ENCODE measurements around the gene RBM23.
"Not testable (repeated sequence)": the region's sequence is repeated elsewhere in the genome, so short reads cannot be mapped to it uniquely, and the experiment has no call there.

Gene RBM23

DNA sequence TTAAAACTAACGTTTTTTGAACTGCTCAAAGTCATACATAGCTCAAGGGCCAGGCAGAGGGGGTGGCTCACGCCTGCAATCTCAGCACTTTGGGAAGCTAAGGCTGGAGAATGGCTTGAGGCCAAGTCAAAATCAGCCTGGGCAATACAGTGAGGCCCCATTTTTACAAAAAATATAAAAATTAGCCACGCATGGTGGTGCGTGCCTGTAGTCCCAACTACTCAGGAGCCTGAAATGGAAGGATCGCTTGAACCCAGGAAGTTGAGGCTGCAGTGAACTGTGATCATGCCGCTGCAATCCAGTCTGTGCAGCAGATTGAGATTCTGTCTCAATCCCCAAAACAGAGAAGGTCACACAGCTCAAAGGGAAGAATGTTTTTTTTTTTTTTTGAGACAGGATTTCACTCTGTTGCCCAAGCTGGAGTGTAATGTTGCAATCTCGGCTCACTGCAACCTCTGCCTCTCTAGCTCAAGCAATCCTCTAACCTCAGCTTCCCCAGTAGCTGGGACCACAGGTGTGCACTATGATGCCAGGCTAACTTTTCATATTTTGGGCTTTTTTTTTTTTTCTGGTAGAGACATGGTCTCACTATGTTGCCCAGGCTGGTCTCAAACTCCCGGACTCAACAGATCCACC lies 2.9 kb downstream of the RBM23 start:
- DNase-seq, result no peak

DNA sequence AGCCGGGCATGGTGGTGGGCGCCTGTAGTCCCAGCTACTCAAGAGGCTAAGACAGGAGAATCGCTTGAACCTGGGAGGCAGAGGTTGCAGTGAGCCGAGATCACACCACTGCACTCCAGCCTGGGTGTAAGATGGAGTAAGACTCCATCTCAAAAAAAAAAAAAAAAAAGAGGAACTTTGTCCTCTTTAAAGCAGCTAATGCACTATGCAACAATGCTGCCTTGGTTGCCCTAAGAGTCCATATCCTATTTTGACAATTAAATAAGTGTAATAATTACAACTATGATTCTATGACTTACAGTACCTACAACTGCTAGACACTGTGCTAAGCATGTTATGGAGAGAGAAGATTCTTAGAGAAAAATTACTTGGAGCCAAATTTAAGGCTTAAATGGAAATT lies 4.1 kb downstream of the RBM23 start:
- DNase-seq, result not testable (repeated sequence)

DNA sequence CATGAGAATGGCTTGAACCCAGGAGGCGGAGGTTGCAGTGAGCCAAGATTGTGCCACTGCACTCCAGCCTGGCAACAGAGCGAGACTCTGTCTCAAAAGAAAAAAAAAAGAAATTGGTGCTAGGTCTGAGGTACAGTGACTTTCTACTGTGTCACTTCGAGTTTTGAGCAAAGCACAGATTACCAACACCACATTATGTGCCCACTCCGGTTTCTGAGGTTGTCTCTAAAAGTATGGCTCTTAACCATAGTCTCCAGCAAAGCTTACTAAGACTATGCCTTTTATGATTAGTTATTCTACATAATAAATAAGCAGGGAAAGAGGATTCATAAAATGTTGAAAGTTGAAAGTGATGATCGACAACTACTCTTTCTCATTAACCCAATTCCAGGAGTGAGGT lies 8.0 kb downstream of the RBM23 start:
- DNase-seq, result no peak

DNA sequence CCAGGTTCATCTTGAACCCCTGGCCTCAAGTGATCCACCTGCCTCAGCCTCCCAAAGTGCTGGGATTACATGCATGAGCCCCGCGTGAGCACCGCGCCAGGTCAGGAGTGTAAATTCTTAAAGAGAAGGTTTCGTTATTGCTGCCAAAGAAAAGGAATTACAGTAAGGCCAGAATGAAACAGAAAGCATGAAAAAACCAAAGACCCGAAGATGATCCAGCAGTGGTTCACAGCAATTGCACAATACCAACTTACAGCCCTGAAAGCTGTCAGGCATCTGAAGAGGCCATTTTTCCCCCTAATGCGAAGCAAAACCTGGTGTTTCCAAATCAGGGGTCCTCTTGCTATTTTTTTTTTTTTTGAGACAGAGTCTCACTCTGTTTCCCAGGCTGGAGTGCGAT lies 10.3 kb downstream of the RBM23 start:
- no peak for DNase-seq

DNA sequence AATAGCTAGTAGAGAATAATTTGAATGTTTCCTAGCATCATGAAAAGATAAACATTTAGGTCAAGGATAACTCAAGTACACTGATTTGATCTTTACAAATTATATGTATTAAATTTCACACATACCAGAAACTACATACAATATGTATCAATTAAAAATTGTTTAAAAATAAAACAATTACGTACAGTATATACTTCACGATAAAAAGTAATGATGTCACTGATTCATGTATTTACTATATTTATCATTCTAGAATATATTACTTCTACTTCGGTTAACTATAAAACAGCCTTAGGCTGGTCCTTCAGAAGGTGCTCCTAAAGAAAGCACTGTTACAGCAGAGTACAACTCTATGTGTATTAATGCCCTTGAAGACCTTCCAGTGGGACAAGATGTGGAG lies 11.5 kb downstream of the RBM23 start:
- DNase-seq, result no peak

DNA sequence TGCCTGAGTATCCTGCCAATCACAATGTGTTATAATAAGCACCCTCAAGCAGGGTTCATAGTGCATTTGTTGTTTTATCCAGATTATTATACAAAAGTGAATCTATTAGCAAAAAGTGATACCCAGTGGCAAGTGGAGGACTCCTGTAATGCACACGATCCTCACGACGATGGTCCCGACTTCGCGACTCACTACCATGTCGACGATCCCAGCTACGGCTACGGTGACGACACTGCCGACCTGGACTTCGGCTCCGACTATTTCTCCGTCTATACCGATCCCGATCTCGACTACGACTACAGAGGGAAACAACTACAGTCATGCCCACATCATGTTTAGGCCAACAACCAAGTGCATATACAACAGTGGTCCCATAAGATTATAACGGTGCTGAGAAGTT lies 12.9 kb downstream of the RBM23 start:
- no peak for DNase-seq

DNA sequence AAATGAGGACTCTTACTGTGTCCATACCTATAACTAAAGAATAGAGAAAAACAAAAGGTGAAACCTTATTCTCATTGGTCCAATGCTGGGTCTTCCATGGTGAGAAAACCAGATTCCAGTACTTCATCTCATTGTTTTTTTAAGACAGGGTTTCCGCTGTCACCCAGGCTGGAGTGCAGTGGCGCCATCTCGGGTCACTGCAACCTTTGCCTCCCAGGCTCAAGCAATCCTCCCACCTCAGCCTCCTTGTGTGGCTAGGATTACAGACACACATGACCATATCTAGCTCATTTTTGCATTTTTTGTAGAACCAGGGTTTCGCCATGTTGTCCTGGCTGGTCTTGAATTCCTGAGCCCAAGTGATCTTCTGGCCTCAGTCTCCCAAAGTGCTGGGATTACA lies 13.3 kb downstream of the RBM23 start:
- DNase-seq, result no peak

DNA sequence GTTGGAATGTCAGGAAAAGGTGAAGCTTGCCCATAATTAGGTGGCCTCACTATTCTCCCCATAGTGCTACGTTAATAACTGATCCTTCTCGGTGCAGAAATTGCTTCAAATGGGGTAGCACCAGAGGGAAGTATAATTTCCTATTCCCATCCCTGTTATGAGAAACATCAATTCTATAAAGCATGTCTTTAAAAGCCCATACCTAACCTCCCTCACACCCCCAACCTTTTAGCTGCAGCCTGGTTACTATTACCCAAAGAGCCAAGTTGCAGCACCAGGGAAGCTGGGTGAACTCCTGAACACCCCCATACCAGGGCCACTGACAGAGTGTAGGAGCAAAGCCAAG lies 15.2 kb downstream of the RBM23 start:
- no peak for DNase-seq

DNA sequence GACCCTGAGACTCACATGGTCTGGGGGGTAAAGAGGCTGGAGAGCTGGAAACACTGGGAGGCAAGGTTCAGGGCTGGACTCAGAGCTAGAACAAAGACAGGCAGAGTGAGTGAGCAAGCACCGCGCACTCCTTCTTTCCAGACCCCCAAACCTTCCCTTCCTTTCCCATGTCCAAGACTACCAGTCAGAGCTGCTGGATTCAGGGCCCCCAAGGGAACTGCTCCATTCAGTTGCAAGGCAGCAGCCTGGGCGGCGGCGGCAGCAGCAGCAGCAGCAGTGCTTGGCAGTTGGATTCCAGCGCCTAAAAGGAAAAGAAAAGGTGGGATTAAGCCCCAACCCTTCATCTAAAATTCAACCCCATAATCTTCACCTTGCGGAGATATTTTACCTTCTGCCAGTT lies 17.1 kb downstream of the RBM23 start:
- no peak for DNase-seq

DNA sequence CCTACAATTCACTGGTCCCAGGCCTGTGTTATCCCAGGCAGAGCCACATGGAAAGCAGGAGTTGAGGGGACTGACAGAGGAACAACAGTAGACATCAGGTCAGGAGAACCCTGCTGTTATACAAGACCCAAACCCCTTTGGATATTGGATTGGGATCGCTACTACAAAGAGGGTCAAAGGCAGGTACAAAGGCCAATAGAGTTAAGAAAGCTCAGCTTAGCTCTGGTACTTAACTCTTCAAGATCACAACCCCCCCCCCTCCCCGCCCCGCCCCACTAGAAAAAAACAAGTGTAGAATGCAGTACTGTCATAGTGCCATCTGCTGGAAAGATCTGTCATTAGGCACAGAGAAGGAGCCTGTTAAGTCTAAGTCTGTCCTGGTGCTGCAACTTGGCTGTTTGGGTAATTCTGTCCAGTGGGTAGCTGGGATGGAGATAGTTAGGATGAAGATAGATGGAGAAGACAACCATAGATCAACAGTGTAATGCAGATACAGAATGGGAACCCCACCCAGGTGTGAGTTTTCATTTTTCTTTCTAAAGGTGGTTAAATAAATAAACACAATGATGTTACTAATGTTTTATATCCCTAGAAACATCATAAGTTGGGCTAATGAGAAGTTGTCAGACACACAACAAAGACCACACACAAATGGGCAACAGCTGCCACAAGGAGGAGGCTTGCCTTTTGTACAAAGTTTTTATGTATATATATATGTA lies 18.7 kb downstream of the RBM23 start:
- no peak for DNase-seq

DNA sequence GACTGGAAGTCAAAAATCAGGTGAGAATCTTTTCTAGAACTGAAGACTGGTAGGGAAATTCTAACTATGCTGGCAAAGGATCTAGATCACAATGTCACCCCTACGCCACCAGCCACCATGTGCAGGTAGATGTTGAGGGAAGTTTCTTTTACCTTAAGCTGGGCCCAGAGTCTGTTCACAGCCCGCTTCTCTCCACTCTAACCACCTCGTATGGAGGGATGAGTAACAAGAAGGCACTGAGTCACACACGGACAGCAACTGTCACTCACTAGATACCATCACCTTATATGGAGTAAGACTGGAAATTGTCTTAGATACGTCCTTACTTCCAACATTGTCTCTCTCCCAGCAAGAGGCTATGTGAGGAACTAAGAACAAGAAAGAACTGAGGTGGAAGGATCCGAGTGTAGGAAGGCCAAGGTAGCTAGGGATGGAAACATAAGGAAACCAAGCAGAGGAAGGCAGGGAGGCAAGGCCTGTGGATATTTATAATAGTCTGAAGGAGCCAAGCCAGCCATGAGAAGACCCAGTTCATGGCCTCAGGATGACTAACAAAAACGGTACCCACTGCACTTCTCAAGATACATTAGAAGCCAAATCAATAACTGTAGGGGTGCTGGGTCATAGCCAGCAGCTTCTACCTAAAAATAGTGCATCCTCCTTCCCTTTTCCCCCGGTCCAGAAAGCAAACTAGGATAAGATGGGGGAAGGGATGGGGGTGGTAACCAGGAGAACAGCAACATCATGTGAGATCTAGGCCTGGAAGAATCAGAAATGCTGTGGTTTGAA lies 20.5 kb downstream of the RBM23 start:
- DNase-seq, result no peak

DNA sequence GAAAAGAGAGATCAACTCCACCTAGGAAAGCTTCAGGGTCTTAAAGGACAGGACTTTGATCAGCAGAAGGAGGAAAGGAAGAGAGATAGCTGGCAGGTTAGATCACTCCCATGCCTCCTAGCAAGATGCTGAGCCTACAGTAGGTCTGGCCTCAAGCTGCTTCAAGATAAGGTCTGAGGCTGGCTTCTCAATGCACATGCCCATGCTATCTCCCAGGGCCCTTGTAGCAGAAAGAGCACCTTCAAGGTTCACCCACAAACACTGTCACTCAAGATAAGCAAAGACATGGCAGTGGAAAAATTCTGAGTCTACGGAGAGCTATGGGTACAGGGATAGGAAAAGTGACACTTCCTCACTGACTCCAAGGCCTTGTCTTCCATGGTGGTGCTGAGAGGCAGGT lies 21.6 kb downstream of the RBM23 start:
- DNase-seq, result no peak

DNA sequence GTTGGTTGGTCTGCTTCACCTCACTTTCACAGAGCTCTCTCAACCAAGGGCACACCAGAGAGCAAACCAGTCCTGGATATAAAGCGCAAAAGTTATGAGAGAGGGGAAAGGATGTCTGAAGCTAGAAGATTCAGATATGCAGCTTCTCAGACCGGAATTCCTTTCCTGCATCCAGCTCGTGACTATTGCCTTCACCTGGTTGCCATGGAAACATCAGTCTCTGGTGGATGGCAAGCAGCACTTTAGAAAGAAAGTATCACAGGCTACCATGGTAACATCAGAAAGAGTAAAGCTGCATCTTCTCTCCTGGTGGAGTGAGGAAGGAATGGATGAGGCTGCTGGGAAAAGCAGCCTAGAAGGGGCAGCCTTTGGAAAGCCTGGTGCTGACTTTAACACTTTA lies 22.2 kb downstream of the RBM23 start:
- no peak for DNase-seq

DNA sequence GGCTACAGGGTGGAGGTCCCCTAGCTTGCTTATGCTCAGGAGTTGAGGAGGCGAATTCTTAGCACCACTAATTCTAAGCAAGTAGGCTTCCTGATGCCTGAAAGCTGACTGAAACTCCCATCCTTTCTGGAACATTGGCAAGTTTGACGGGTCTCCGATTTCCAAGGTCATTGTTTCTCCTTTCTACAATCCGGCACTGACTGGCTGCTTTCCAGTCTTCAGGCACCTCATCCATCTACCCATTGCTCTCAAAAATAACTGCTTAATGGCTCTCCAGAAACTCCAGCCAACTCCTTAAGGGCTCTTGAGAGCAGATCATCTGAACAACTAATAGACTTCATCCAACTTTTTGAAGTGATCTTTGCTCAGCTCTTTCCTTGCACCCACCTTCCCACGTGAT lies 22.6 kb downstream of the RBM23 start:
- no peak for DNase-seq

DNA sequence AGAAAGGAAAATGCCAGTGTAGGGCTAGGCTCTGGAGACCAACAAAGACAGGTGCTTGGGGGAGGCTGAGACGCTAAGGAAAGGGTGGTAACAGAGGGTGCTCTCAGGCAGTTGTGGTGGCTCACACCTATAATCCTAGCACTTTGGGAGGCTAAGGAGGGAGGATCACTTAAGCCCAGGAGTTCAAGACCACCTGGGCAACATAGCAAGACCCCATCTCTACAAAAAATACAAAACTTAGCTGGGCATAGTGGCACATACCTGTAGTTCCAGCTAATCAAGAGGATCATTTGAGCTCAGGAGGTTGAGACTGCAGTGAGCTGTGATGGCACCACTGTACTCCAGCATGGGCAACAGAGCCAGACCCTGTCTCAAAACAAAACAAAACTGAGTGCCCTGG lies 23.5 kb downstream of the RBM23 start:
- no peak for DNase-seq

DNA sequence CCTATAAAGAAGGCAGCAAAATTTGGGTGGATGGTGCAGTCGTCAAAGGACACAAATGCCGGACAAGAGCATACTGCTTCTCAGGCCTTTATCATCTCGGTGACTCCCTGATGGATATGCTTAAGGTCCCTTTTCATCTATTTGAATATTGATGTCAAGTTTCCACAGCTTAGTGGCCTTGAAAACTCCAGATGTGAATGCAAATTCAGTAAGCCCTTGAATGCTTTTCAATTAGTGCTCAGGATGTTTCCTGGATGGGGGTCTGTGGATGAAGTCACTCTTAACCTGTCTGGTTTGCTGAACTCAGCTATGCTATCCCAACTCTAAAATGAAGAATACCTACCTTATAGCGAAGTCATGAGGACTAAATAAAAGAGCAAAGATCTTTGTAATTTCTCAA lies 25.2 kb downstream of the RBM23 start:
- no peak for DNase-seq

DNA sequence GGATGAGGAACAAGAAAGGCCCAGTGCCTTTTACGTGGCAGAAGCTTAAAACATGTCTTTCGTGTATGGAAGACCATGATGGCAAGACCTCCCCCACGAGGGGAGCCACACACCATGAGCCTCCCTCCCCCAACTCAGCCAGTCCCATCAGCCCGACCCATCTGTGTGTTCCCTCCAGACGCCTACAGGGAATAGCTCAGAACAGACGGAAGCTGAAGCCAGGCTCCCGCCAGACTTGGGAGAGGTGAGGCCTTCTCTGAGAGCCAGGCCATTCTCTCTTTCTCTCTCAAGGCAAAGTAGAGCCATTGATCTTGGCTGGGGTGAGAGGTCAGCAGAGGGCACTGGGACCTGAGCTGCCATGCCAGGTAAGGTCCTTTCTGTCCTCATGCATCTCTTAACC lies 26.5 kb downstream of the RBM23 start:
- DNase-seq, result no peak

DNA sequence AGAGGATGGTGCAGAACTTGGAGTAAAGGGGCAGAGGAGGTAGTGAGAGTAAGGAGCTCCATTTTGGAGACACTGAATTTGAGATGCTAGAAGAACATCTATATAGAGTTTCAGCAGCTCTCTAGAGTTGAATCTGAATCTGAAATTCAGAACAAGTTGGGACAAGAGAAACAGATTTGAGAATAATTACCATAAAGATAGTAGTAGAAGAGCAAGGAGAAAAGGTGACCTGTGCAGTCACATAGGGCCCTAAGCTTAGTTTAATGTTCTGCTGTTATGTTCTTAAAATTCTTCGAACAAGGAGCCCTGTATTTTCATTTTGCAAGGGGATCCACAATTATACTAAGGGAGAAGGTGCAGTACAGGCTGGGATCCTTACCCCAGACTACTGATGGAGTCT lies 28.5 kb downstream of the RBM23 start:
- no peak for DNase-seq

DNA sequence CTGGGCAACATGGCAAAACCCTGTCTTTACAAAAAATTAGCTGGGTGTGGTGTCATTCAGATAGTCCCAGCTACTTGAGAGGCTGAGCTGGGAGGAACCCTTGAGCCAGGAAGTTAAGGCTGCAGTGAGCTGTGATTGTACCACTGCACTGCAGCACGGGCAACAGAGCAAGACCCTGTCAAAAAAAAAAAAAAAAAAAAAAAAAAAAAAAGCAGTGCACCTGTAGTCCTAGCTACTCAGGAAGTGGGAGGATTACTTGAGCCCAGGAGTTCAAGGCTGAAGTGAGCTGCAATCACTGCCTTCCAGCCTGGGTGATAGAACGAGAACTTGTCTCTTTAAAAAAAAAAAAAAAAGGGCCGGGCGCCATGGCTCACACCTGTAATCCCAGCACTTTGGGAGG lies 30.3 kb downstream of the RBM23 start:
- DNase-seq, result no peak

DNA sequence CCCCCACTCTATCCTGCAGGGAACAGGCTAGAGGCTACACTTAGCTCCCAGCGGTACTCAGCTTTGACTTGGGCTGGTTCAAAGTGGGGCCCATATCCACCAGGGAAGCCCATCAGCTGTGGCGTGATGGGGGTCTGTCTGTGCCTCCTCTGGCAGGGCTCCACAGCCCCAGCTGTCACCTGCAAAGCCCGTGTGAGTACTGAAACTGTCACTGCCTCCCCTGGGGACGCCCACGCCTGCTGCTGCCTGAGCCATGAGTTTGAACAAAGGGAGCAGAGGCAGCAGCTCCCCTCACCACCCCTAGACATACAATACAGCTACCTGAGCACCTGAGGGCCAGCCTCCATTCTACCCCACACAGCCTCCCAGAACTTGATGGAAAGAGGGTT lies 31.0 kb downstream of the RBM23 start:
- no peak for DNase-seq

DNA sequence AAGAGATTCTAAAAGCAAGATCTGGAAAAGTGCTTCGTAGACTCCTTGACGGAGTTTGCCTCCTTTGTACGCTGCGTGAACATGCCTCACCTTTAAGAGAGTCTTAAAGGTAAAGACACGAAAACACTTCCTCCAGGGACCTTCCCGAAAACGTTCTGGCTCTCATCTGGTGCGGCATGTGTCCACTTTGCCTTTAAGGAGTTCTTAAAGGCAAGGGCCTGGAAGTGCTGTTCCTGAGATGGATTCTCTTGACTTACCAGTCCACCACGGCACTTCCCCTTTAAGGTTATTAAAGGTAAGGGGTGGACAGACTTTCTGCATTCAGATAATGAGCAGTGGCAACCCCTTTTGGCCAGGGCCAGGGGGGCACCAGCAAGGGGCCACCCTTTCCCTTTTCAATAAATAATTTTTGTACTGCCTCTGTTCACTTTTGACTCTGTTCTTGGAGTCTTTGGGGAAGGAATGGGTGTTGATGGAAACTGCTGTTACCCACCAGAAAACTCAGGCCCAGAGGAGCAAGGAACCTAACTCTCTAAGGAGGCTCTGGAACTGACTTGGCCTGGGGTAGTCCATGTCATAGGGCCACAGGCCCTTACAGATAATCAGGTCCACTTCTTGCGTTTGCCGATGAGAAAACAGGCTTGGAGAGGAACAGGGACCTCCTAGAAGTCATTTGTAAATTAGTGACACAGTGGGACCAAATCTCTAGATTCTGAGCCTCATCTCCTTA lies 31.5 kb downstream of the RBM23 start:
- DNase-seq, result peak; percentile 56

DNA sequence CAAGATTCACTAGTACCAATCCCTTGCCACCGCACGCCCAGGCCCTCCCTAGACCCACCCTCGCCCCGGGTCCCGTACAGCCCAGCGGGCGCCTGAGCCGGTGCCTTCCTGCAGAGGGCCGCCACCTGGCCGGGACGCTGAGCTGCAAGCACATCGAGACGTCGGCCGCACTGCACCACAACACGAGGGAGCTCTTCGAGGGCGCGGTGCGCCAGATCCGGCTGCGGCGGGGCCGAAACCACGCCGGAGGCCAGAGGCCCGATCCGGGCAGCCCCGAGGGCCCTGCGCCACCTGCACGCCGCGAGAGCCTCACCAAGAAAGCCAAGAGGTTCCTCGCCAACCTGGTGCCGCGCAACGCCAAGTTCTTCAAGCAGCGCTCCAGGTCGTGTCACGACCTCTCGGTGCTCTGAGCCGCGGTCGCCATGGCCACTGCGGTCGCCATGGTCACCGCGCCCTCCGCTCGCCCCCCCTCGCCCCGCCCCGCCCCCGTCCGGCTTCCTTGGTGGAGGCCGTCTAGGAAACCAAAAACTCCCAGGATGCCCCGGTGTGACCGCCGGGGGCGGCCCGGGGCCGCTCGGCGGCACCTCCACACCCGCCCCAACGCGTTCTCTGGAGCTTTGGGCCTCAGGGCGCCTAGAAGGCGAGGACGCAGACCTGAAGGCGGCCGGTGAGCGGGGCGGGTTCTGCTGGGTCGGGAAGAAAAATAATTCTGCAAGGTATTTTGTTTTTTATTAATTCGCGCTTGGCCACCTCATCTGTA lies 32.3 kb downstream of the RBM23 start:
- peak; percentile 67 for DNase-seq

DNA sequence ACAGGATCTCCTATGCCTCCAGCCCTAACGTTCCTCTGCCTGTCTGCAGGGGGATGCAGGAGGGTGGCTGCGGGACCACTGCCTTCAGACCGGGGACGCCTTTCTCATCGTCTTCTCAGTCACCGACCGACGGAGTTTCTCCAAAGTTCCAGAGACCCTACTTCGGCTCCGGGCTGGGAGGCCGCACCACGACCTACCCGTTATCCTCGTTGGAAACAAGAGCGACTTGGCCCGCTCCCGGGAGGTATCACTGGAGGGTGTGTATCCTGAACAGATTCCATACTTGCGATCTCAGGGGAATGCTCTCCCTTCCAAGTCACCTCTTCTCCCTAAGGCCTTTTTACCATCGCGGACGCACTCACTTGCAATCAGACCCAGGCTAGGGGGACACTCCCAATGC lies 33.0 kb downstream of the RBM23 start:
- no peak for DNase-seq
